IMR-90 (cell line): ENCODE results near the gene FN3KRP.

Experiments used
- CEBPB ChIP-seq: IDR thresholded peaks from 2 replicates; pipeline ENCODE4 v1.6.1; 2012; ENCODE audit warnings: low read depth, low read length, improper control_type of control experiment
- CHD1 ChIP-seq: IDR thresholded peaks from 2 replicates; pipeline ENCODE4 v1.6.1; 2012; ENCODE audit warnings: low read depth, low read length, improper control_type of control experiment
- MXI1 ChIP-seq: IDR thresholded peaks from 2 replicates; pipeline ENCODE4 v1.6.1; 2012; ENCODE audit warnings: low read depth, mild to moderate bottlenecking, low read length, moderate library complexity, borderline replicate concordance

DNA sequence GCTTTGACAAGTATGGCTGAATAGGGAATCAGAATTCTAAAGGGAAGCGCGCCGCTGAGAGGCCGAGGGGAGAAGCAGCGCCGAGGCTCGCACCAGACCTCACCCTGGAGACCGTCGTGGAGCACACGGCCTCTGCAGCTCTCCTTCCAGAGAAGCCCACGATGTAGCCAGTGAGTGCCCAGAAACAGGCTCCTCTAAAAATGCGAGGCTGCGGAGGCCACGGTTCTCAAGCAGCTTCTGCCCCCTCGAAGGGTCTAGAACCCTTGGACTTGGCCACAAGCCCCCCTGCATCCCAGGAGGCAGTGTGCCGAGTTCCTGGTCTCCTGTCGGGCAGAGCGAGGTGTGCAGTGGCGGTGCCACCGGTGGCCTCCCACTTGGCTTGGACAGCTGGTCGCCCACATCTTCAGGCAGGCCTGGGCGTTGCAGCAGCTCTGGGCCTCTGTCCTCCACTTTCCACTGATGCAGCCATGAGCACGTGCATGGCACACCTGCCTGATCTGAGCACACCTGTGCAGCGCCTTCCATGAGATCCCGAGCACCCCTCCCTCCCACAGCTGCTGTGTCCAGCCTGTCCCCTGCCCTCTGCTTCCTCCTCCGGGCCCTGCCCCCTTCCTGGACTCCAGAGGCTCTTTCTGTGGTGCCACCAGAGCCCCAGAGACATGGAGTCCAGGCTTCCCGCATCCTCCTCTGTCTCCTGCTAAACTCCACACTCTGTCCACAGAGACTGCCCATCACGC, 49.4 kb upstream of the FN3KRP start:
- TF ChIP-seq MXI1 = no peak
- no peak for TF ChIP-seq CEBPB
- TF ChIP-seq CHD1 = no peak
